Esophagus muscularis mucosa (tissue), 4 donors: ENCODE data around the gene PPP1R14C.

ENCODE experiments used
- EP300 ChIP-seq: sonication (generic); formaldehyde crosslinking; IDR thresholded peaks from one replicate; pipeline ENCODE4 v1.6.1; 2017; ENCODE audit warnings: antibody characterized with exemption
- POLR2AphosphoS5 ChIP-seq, 2 donors: sonication (generic); formaldehyde crosslinking; IDR thresholded peaks; one replicate each; pipeline ENCODE4 v1.6.1; 2017; ENCODE audit warnings: antibody characterized with exemption in 2 of 2
- TF ChIP-seq, protein P1 (sequence below), 3 experiments: fragments of 200-600 bp in 2 of 3; fragments of 450-650 bp in 1 of 3; sonication (generic) in 2 of 3; IDR thresholded peaks; one replicate each; pipeline ENCODE4 v1.5.1; 2017 to 2019; ENCODE audit warnings: antibody characterized with exemption in 3 of 3, mild to moderate bottlenecking in 2 of 3, moderate library complexity in 1 of 3

DNA sequence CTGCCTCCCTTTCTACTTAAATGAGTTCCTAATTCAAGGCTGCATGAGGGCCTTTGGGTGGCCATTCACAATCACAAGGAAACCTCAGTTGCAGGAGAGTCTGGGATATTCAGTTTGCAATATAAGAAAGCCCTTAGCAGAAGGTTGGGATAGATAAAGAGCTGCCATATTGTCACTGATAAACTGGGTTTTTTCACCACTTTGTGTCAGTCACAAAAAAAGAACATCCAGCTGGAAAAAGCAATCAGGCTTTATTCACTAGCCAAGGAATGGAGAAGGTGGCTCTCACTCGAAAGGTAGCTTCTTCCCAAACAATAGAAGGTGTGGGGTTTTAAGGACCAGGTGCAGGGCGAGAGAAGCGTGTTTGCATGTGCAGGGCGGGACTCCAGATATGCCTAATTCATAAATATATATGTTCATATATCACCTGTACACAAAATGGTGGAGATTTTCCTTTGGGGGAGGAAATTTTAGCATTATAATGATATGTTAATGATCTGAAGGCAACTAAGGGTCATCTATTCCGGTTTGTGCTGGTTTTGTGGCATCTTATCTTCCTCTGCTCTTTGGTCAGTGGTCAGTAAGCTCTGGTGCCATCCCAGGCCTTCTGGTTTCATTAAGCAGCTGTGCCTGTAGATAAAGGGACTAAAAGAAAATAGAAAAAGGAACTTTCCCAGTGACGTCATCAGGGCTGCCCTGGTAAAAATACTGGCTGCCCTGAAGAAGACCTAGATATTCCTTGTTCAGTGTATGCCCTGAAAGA lies 128.8 kb downstream of the PPP1R14C start:
- TF ChIP-seq, protein P1, sequence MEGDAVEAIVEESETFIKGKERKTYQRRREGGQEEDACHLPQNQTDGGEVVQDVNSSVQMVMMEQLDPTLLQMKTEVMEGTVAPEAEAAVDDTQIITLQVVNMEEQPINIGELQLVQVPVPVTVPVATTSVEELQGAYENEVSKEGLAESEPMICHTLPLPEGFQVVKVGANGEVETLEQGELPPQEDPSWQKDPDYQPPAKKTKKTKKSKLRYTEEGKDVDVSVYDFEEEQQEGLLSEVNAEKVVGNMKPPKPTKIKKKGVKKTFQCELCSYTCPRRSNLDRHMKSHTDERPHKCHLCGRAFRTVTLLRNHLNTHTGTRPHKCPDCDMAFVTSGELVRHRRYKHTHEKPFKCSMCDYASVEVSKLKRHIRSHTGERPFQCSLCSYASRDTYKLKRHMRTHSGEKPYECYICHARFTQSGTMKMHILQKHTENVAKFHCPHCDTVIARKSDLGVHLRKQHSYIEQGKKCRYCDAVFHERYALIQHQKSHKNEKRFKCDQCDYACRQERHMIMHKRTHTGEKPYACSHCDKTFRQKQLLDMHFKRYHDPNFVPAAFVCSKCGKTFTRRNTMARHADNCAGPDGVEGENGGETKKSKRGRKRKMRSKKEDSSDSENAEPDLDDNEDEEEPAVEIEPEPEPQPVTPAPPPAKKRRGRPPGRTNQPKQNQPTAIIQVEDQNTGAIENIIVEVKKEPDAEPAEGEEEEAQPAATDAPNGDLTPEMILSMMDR (IDR thresholded peaks at IDR 0.05) = no peak
- TF ChIP-seq EP300 = no peak
- TF ChIP-seq POLR2AphosphoS5 (IDR thresholded peaks at IDR 0.05) = no peak
